ENCODE results near the gene LIPA. TPM values are rescaled to one million over a fixed set of nuclear protein-coding genes. Genes with fewer than 3 reads are reported as not detected.
A peak's percentile ranks its signal among the peaks of the same experiment; 100 is the strongest.

Gene LIPA
- total and polyA plus RNA-seq, 8 donors, result 58.0 to 137 (median 63.7) TPM

DNA sequence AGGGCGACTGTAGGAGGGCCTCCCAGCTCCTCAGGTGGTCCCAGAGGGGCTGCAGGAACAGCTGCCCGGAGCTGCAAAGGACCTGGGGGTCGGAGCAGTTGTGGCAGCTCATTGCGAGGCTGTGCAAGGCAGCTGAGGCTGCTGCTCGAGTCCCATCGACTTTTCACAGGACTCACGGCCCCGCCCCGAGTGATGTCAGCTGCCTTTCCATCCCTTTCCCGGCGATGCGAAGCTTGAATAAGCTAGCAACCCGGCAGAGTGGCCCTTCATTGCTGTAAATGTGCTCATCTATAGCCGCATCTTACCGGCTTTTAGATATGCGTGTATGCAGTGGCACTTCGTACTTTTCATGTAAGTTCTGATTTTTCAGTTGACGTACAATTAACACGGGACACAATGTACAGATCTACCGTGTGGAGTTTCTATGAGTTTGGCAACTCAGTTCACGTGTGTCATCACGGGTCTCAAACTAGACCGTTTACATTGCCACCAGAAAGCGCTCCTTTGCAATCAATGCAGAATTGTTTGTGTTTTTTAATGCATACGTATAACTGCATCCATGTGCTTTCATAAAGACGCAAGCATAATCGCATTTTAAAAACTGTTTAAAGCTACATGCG, 44.3 kb downstream of the LIPA start, which contains the start of gene CH25H:
CH25H (minus strand) TSS at position 137 of the 620 bp plus-strand sequence; CDS start at position 112, 25 bp downstream.
- DNase-seq (peak; percentile 64 to 91 (median 80)), ATAC-seq (peak; percentile 92)
- intact Hi-C loops (cut with DNase I), result no loop called here
- H3K9me3 ChIP-seq, result no peaks in the 10 kb centered on the region
- H3K27me3 ChIP-seq, result peaks cover 0 to 58% of the 10 kb centered on the region in 2 donors
- no peaks in the 10 kb centered on the region for H3K36me3 ChIP-seq
- TF ChIP-seq, protein P1, sequence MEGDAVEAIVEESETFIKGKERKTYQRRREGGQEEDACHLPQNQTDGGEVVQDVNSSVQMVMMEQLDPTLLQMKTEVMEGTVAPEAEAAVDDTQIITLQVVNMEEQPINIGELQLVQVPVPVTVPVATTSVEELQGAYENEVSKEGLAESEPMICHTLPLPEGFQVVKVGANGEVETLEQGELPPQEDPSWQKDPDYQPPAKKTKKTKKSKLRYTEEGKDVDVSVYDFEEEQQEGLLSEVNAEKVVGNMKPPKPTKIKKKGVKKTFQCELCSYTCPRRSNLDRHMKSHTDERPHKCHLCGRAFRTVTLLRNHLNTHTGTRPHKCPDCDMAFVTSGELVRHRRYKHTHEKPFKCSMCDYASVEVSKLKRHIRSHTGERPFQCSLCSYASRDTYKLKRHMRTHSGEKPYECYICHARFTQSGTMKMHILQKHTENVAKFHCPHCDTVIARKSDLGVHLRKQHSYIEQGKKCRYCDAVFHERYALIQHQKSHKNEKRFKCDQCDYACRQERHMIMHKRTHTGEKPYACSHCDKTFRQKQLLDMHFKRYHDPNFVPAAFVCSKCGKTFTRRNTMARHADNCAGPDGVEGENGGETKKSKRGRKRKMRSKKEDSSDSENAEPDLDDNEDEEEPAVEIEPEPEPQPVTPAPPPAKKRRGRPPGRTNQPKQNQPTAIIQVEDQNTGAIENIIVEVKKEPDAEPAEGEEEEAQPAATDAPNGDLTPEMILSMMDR (IDR thresholded peaks at IDR 0.05), result no peak
- H3K4me1 ChIP-seq, result peaks cover 14 to 20% of the 10 kb centered on the region in 2 donors
- peak within 1 kb of the TSS; percentile 83 to 87 for H3K27ac ChIP-seq
- peak within 1 kb of the TSS; percentile 47 to 49 for H3K4me3 ChIP-seq

DNA sequence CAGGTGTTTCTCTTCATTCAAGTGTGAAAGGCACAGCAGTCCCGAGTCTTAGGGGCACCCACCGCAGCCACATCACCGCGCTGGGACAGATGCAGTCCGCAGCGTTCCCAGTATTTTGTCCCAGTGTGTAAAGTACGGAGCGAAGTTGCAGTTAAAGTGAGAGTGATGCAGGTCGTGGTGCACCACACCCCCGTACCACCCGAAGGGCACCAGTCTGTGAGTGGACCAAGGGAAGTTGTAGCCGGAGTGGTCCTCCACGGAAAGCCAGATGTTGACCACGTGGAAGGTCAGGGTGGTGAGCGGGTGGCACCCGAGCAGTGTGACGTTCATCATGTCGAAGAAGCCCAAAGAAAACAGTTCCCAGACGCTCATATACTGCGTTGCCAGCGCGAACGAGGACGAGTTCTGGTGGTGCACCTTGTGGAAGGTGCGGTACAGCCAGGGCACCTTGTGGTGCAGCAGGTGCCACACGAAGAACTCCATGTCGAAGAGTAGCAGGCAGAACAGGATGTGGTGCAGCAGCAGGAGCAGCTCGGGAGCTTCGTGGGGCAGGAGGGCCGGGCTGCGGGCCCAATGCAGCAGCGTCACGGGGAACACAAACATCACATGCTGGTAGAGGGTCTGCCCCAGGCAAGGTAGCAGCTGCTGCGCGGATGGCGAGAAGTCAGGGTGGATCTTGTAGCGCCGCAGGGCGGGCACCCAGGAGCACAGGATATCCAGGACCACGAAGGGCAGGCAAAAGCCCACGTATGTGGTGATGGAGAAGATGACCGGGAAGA, 45.0 kb downstream of the LIPA start:
- H3K27ac ChIP-seq, result peak overlapping the region; percentile 83 to 87
- no peaks in the 10 kb centered on the region for H3K9me3 ChIP-seq
- peaks cover 0 to 58% of the 10 kb centered on the region in 2 donors for H3K27me3 ChIP-seq
- DNase-seq (peak in 3 of 4 donors; percentile 51 to 79 (median 61)), ATAC-seq (peak; percentile 53)
- peaks cover 14 to 20% of the 10 kb centered on the region in 2 donors for H3K4me1 ChIP-seq
- no peaks in the 10 kb centered on the region for H3K36me3 ChIP-seq
- intact Hi-C loops (cut with DNase I), result no loop called here
- TF ChIP-seq, protein P1 (IDR thresholded peaks at IDR 0.05), result no peak
- H3K4me3 ChIP-seq, result peak overlapping the region; percentile 47 to 49

DNA sequence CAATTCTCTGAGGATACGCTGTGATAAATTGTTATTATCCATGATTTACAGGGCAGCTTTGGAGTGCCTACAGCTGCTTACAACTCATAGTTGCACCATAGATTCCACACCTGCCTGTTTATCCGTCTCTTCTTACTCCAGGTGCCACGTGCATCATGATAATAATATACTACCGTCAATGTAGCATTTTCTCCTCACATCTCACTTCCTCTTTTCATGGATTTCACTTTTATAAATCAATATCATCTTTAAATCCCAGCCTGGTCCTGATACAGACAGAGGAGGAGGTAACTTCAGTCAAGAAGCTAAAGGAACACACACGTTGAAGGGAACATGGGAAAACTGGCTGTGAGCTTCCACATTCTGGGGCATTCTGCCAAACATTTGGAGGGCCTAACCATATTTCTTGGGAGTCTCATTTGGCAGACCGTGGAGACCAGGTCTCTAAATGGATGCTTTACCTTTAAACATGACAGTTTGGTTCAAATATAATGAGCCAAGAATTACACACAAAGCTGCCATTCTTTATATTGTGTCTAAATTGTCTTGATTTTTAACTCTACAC, 46.9 kb downstream of the LIPA start:
- H3K27ac ChIP-seq, result no peak overlapping the region
- H3K4me1 ChIP-seq, result peaks cover 14 to 20% of the 10 kb centered on the region in 2 donors
- no peak overlapping the region for H3K4me3 ChIP-seq
- H3K36me3 ChIP-seq, result no peaks in the 10 kb centered on the region
- DNase-seq (no peak), ATAC-seq (no peak)
- H3K27me3 ChIP-seq, result peaks cover 0 to 52% of the 10 kb centered on the region in 2 donors
- intact Hi-C loops (cut with DNase I), result no loop called here
- TF ChIP-seq, protein P1 (IDR thresholded peaks at IDR 0.05), result no peak
- no peaks in the 10 kb centered on the region for H3K9me3 ChIP-seq

DNA sequence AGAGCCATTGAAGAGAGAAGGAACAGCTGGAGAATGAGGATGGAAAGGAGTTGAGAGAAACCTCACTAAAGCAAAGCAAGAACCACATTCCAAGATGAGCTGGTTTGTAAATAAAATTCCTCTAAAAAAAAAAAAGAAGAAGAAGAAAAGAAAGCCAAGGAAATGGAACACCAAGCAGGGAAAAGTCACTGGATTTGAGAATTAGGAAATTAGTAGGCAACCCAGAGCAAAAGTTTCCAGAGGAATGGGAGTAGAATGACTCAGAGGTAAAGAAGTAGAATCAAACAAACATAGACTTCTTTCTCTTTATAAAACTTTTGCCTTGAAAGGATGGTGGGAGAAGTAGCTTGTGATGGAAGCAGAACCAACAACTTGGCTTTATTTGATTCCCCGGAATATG, 48.3 kb downstream of the LIPA start:
- Histone ChIP-seq H3K9me3 (no peaks in the 10 kb centered on the region), H3K27ac (no peak overlapping the region), H3K4me3 (no peak overlapping the region), H3K27me3 (peaks cover 0 to 39% of the 10 kb centered on the region in 2 donors), H3K4me1 (peaks cover 12 to 18% of the 10 kb centered on the region in 2 donors), H3K36me3 (no peaks in the 10 kb centered on the region)
- intact Hi-C loops (cut with DNase I), result no loop called here
- TF ChIP-seq, protein P1 (IDR thresholded peaks at IDR 0.05), result no peak
- no peak for ATAC-seq
- no peak for DNase-seq

DNA sequence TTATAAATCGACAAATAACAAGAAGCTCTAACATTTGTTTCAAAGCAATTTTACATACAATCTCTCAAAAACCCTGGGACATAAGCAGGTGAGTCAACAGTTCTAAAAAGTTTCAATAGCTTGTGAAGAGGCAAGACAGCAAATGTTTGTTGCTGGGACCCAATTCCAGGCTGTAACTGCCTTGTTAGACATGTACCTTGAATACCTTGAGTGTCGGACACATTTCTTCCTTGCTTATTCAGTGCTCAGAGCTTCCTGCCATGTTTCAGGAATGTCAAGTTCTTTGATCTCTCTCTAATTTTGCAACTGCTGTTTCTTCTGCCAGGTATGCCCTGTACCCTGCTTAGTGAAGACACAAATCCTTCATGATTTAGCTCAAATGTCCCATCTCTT, 49.5 kb downstream of the LIPA start:
- DNase-seq, result no peak
- Histone ChIP-seq H3K4me1 (peaks cover 6 to 11% of the 10 kb centered on the region in 2 donors), H3K9me3 (no peaks in the 10 kb centered on the region), H3K4me3 (no peak overlapping the region), H3K27me3 (peaks cover 0 to 26% of the 10 kb centered on the region in 2 donors), H3K36me3 (no peaks in the 10 kb centered on the region), H3K27ac (peak overlapping the region; percentile 13 to 59)
- intact Hi-C loops (cut with DNase I), result no loop called here
- ATAC-seq, result peak; percentile 76
- TF ChIP-seq, protein P1 (IDR thresholded peaks at IDR 0.05), result no peak
